SK-N-SH (cell line): ENCODE results near the gene HBA2. TPM values are rescaled to one million over a fixed set of nuclear protein-coding genes. Genes with fewer than 3 reads are reported as not detected.

Experiments
- CTCF ChIA-PET: fragments of 300-600, 350-600 bp; formaldehyde crosslinking; extraction: SDS; loops from one replicate; lab custom pipeline; 2021; lab: Yijun Ruan, JAX
- POLR2A ChIA-PET: fragments of 350-600 bp; sonication (Branson Sonifier 250); formaldehyde crosslinking; extraction: SDS; loops from one replicate; lab custom pipeline; 2020; ENCODE audit warnings: antibody characterized with exemption, inconsistent platforms; lab: Yijun Ruan, JAX
- DNase-seq: peaks from one replicate; pipeline ENCODE4 v3.0.0; 2012
- H2AFZ ChIP-seq: fragments of 200-600 bp; sonication (generic); 2 replicates; pipeline ENCODE4 v1.8.1; 2016; ENCODE audit warnings: antibody characterized with exemption, mild to moderate bottlenecking, low read depth
- H3F3A ChIP-seq: fragments of 200-600 bp; sonication (generic); replicated peaks from 2 replicates; pipeline ENCODE3; 2016; ENCODE audit warnings: antibody characterized with exemption, mild to moderate bottlenecking; ENCODE audit not compliant: insufficient read depth
- H3K27ac ChIP-seq, 2 experiments: fragments of 200-500 bp in 1 of 2; fragments of 200-600 bp in 1 of 2; sonication (Bioruptor generic) in 1 of 2; sonication (generic), shearing (Covaris generic) in 1 of 2; 2 replicates each; pipeline versions ENCODE4 v1.5.1 to v1.6.1; 2014 to 2016; ENCODE audit warnings: low read depth in 2 of 2, inconsistent platforms in 1 of 2, low read length in 1 of 2, mild to moderate bottlenecking in 1 of 2, mixed read lengths in 1 of 2
- H3K27me3 ChIP-seq: fragments of 200-600 bp; sonication (generic), shearing (Covaris generic); 2 replicates; pipeline ENCODE4 v1.6.1; 2016; ENCODE audit warnings: mixed run types; ENCODE audit not compliant: insufficient read depth
- H3K36me3 ChIP-seq, 2 experiments: fragments of 200-500 bp in 1 of 2; fragments of 200-600 bp in 1 of 2; sonication (Bioruptor generic) in 1 of 2; sonication (generic) in 1 of 2; replicated peaks in 1 of 2; 2 replicates each; pipeline versions ENCODE3 to v1.5.1; 2014 to 2016; ENCODE audit warnings: low read length in 1 of 2, mild to moderate bottlenecking in 1 of 2; ENCODE audit not compliant: insufficient read depth in 2 of 2, control insufficient read depth in 1 of 2
- H3K4me1 ChIP-seq, 2 experiments: fragments of 200-500 bp in 1 of 2; fragments of 200-600 bp in 1 of 2; sonication (Bioruptor generic) in 1 of 2; sonication (generic), shearing (Covaris generic) in 1 of 2; 2 replicates each; pipeline versions ENCODE4 v1.5.1 to v1.6.1; 2014 to 2016; ENCODE audit warnings: low read depth in 1 of 2, low read length in 1 of 2, mixed run types in 1 of 2; ENCODE audit not compliant: insufficient read depth in 2 of 2, control insufficient read depth in 1 of 2
- H3K4me2 ChIP-seq: fragments of 200-600 bp; sonication (generic), shearing (Covaris generic); 2 replicates; pipeline ENCODE4 v1.6.1; 2017; ENCODE audit warnings: mixed run types
- H3K4me3 ChIP-seq, 2 experiments: fragments of 200-500 bp in 1 of 2; fragments of 200-600 bp in 1 of 2; sonication (Bioruptor generic) in 1 of 2; sonication (generic), shearing (Covaris generic) in 1 of 2; 2 replicates each; pipeline versions ENCODE4 v1.5.1 to v1.8.1; 2014 to 2016; ENCODE audit warnings: low read depth in 2 of 2, inconsistent platforms in 1 of 2, low read length in 1 of 2, mild to moderate bottlenecking in 1 of 2, mixed read lengths in 1 of 2, moderate library complexity in 1 of 2
- H3K79me2 ChIP-seq: fragments of 200-600 bp; sonication (generic); 2 replicates; pipeline ENCODE4 v1.8.1; 2017; ENCODE audit warnings: mild to moderate bottlenecking; ENCODE audit not compliant: insufficient read depth
- H3K9ac ChIP-seq: fragments of 200-600 bp; sonication (generic); 2 replicates; pipeline ENCODE4 v1.6.1; 2017; ENCODE audit warnings: mixed run types
- H3K9me2 ChIP-seq: fragments of 200-600 bp; sonication (generic); 2 replicates; pipeline ENCODE4 v1.6.1; 2017; ENCODE audit warnings: mixed run types
- H3K9me3 ChIP-seq: fragments of 200-600 bp; sonication (generic); 2 replicates; pipeline ENCODE4 v1.6.1; 2017; ENCODE audit warnings: mixed run types, mild to moderate bottlenecking, moderate library complexity
- H4K20me1 ChIP-seq: fragments of 200-600 bp; sonication (generic); 2 replicates; pipeline ENCODE4 v1.6.1; 2017; ENCODE audit warnings: mild to moderate bottlenecking, mixed run types; ENCODE audit not compliant: insufficient read depth
- CHD2 ChIP-seq: fragments of 150-350 bp; IDR thresholded peaks from 2 replicates; pipeline ENCODE4 v1.6.1; 2018; ENCODE audit warnings: low read length; ENCODE audit not compliant: partially characterized antibody
- EP300 ChIP-seq, 2 experiments: IDR thresholded peaks; 2 replicates each; pipeline versions ENCODE4 v1.4.0 to v1.6.1; 2012; ENCODE audit warnings: borderline replicate concordance in 1 of 2, low read depth in 1 of 2, low read length in 1 of 2
- FOXJ3 ChIP-seq: sonication (generic); formaldehyde crosslinking; IDR thresholded peaks from 2 replicates; pipeline ENCODE4 v1.5.1; 2020; ENCODE audit warnings: mild to moderate bottlenecking, missing genetic modification reagents
- GABPA ChIP-seq: IDR thresholded peaks from 2 replicates; pipeline ENCODE4 v1.4.0; 2012; ENCODE audit warnings: low read depth, mild to moderate bottlenecking
- POLR2AphosphoS5 ChIP-seq: IDR thresholded peaks from 2 replicates; pipeline ENCODE4 v1.6.1; 2012; ENCODE audit warnings: low read depth, low read length
- RAD21 ChIP-seq: IDR thresholded peaks from 2 replicates; pipeline ENCODE4 v1.6.1; 2012; ENCODE audit warnings: mild to moderate bottlenecking, low read length
- SMC3 ChIP-seq: IDR thresholded peaks from 2 replicates; pipeline ENCODE4 v1.6.1; 2012; ENCODE audit warnings: low read depth, low read length, improper control_type of control experiment
- TAF1 ChIP-seq: IDR thresholded peaks from 2 replicates; pipeline ENCODE4 v1.6.1; 2012; ENCODE audit warnings: low read depth, mild to moderate bottlenecking, low read length, moderate library complexity, borderline replicate concordance
- YY1 ChIP-seq: IDR thresholded peaks from 2 replicates; pipeline ENCODE4 v1.4.0; 2012; ENCODE audit warnings: low read depth, mild to moderate bottlenecking
- ZBTB33 ChIP-seq: IDR thresholded peaks from 2 replicates; pipeline ENCODE4 v1.4.0; 2012; ENCODE audit warnings: low read depth, borderline replicate concordance
- WGBS: methylation state at CpG from one replicate; pipeline ENCODE4 v1.1.6; 2017; ENCODE audit warnings: low lambda C conversion rate; 5-methylcytosine and 5-hydroxymethylcytosine counted together
- polyA plus RNA-seq, 3 experiments: library from polyadenylated mRNA; depleted of rRNA; stranded (reverse); fragments of >200 nt; gene quantifications; 2 replicates each; pipeline ENCODE4 v1.2.3, GENCODE V29; 2012
- TF ChIP-seq, protein P1 (sequence below): IDR thresholded peaks from 2 replicates; pipeline ENCODE4 v1.6.1; 2012; ENCODE audit warnings: mild to moderate bottlenecking, low read depth, low read length, moderate library complexity
- TF ChIP-seq, protein P2 (sequence below): IDR thresholded peaks from 2 replicates; pipeline ENCODE4; 2012
- TF ChIP-seq, protein P3 (sequence below): fragments of 150-350 bp; IDR thresholded peaks from 2 replicates; pipeline ENCODE4 v1.6.1; 2016; ENCODE audit warnings: mild to moderate bottlenecking, low read depth, low read length

The HBA2 gene
- polyA plus RNA-seq, 1 of the 3 experiments (the other 2 are of a cell fraction) = not detected

DNA sequence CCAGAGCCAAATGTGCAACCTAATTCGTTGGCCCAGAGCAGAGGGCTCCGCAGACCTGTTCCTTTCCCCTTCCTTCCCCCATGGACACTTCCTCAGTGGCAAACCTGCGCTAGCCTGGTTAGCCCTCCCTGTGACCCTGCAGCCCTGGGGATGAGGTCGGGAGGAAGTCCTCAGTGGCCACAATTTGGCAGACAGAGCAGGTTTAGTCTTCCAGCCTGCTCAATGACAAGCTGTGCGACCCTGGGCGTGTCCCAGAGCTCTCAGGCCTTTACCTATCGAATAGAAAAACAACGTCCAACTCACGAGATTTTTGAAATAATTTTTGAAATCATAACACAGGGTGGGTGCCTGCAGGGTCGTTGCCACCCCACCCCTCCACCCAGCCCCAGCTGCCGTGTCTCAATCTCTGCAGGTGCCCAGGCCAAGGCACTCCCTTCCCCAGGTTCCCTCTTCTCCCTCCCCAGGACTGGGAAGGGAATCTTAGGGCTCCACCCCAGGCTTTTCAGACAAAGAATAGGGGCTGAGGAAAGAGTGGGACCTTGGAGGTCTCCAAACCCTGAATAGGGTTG is 5.5 kb upstream of the HBA2 start:
- Histone ChIP-seq H3K27ac (no peak overlapping the region), H3K9me2 (no peaks in the 10 kb centered on the region), H3K4me3 (no peak overlapping the region), H3K9ac (no peak overlapping the region), H3K9me3 (no peaks in the 10 kb centered on the region), H3K79me2 (no peaks in the 10 kb centered on the region), H3K36me3 (no peaks in the 10 kb centered on the region), H3F3A (no peaks in the 10 kb centered on the region), H3K27me3 (peaks cover 28% of the 10 kb centered on the region), H2AFZ (no peak overlapping the region), H4K20me1 (peaks cover 4% of the 10 kb centered on the region; the same call in 1 of the 2 replicates), H3K4me2 (no peak overlapping the region), H3K4me1 (peaks cover 0 to 13% of the 10 kb centered on the region in 2 experiments; a peak in 1 of 4 replicates)
- 54% methylated on average over 8 of the region's 11 CpGs for WGBS
- POLR2A ChIA-PET = no interaction called here
- CTCF ChIA-PET = interaction anchor here (2.5 to 2.8 kb wide), 3 partner anchors 13 to 60 kb away, joined by 16 to 28 read pairs (median 18); partner anchors contain the start of gene HBQ1
- TF ChIP-seq, protein P1, sequence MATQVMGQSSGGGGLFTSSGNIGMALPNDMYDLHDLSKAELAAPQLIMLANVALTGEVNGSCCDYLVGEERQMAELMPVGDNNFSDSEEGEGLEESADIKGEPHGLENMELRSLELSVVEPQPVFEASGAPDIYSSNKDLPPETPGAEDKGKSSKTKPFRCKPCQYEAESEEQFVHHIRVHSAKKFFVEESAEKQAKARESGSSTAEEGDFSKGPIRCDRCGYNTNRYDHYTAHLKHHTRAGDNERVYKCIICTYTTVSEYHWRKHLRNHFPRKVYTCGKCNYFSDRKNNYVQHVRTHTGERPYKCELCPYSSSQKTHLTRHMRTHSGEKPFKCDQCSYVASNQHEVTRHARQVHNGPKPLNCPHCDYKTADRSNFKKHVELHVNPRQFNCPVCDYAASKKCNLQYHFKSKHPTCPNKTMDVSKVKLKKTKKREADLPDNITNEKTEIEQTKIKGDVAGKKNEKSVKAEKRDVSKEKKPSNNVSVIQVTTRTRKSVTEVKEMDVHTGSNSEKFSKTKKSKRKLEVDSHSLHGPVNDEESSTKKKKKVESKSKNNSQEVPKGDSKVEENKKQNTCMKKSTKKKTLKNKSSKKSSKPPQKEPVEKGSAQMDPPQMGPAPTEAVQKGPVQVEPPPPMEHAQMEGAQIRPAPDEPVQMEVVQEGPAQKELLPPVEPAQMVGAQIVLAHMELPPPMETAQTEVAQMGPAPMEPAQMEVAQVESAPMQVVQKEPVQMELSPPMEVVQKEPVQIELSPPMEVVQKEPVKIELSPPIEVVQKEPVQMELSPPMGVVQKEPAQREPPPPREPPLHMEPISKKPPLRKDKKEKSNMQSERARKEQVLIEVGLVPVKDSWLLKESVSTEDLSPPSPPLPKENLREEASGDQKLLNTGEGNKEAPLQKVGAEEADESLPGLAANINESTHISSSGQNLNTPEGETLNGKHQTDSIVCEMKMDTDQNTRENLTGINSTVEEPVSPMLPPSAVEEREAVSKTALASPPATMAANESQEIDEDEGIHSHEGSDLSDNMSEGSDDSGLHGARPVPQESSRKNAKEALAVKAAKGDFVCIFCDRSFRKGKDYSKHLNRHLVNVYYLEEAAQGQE = no peak
- TF ChIP-seq, protein P2, sequence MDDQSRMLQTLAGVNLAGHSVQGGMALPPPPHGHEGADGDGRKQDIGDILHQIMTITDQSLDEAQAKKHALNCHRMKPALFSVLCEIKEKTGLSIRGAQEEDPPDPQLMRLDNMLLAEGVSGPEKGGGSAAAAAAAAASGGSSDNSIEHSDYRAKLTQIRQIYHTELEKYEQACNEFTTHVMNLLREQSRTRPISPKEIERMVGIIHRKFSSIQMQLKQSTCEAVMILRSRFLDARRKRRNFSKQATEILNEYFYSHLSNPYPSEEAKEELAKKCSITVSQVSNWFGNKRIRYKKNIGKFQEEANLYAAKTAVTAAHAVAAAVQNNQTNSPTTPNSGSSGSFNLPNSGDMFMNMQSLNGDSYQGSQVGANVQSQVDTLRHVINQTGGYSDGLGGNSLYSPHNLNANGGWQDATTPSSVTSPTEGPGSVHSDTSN = no peak
- TF ChIP-seq EP300 (IDR thresholded peaks at IDR 0.05; ENCODE audit: borderline replicate concordance in 1 of 2, low read depth in 1 of 2, low read length in 1 of 2) = no peak
- TF ChIP-seq SMC3 = no peak
- TF ChIP-seq FOXJ3 (CRISPR knock-in tag) = no peak
- TF ChIP-seq GABPA = no peak
- no peak for TF ChIP-seq ZBTB33
- no peak for DNase-seq

GRCh38 chr16:168424-168823 is 4.3 kb upstream of the HBA2 start:
- Histone ChIP-seq H4K20me1 (peaks cover 4% of the 10 kb centered on the region; the same call in 1 of the 2 replicates), H3K4me2 (no peak overlapping the region), H2AFZ (no peak overlapping the region), H3K4me3 (no peak overlapping the region), H3K27ac (no peak overlapping the region), H3K36me3 (no peaks in the 10 kb centered on the region), H3F3A (no peaks in the 10 kb centered on the region), H3K4me1 (peaks cover 0 to 13% of the 10 kb centered on the region in 2 experiments; a peak in 1 of 4 replicates), H3K9me2 (no peaks in the 10 kb centered on the region), H3K9ac (no peak overlapping the region), H3K9me3 (no peaks in the 10 kb centered on the region), H3K79me2 (no peaks in the 10 kb centered on the region), H3K27me3 (peaks cover 28% of the 10 kb centered on the region)
- peak; percentile 57 for DNase-seq
- ChIA-PET CTCF (interaction anchor here (1.6 to 2.7 kb wide), 5 partner anchors 11 to 103 kb away, joined by 4 to 28 read pairs (median 7); partner anchors contain the start of gene HBQ1), POLR2A (no interaction called here)
- TF ChIP-seq TAF1 = no peak
- no peak for TF ChIP-seq RAD21
- no peak for TF ChIP-seq SMC3
- TF ChIP-seq GABPA = no peak
- no peak for TF ChIP-seq YY1
- TF ChIP-seq FOXJ3 (CRISPR knock-in tag) = no peak
- TF ChIP-seq POLR2AphosphoS5 = no peak
- no peak for TF ChIP-seq EP300 (IDR thresholded peaks at IDR 0.05; ENCODE audit: borderline replicate concordance in 1 of 2, low read depth in 1 of 2, low read length in 1 of 2)
- TF ChIP-seq, protein P3, sequence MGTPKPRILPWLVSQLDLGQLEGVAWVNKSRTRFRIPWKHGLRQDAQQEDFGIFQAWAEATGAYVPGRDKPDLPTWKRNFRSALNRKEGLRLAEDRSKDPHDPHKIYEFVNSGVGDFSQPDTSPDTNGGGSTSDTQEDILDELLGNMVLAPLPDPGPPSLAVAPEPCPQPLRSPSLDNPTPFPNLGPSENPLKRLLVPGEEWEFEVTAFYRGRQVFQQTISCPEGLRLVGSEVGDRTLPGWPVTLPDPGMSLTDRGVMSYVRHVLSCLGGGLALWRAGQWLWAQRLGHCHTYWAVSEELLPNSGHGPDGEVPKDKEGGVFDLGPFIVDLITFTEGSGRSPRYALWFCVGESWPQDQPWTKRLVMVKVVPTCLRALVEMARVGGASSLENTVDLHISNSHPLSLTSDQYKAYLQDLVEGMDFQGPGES = no peak
- no peak for TF ChIP-seq CHD2
- WGBS = 70% methylated on average over 6 of the region's 6 CpGs
